Measurements from ENCODE around the gene GPRC5B.

The GPRC5B gene

GRCh38 chr16:19842426-19843157 lies 42.1 kb downstream of the GPRC5B start:
- DNase-seq, result no peak

GRCh38 chr16:19841184-19841583 lies 43.5 kb downstream of the GPRC5B start:
- no peak for DNase-seq

- DNase-seq, result no peak
These were observed 44.0 kb downstream of the GPRC5B start for GRCh38 chr16:19840524-19841110.

GRCh38 chr16:19837984-19838707 lies 46.5 kb downstream of the GPRC5B start:
- DNase-seq, result no peak

GRCh38 chr16:19837331-19837980 lies 47.2 kb downstream of the GPRC5B start:
- no peak for DNase-seq

- DNase-seq, result no peak
These were observed 48.7 kb downstream of the GPRC5B start for GRCh38 chr16:19835968-19836421.

- no peak for DNase-seq
These were observed 49.5 kb downstream of the GPRC5B start for GRCh38 chr16:19835196-19835595.

GRCh38 chr16:19833581-19833980 lies 51.1 kb downstream of the GPRC5B start:
- DNase-seq, result no peak

GRCh38 chr16:19833176-19833575 lies 51.5 kb downstream of the GPRC5B start:
- DNase-seq, result no peak

GRCh38 chr16:19831678-19832077 lies 53.0 kb downstream of the GPRC5B start:
- DNase-seq, result no peak

GRCh38 chr16:19830902-19831560 lies 53.6 kb downstream of the GPRC5B start:
- no peak for DNase-seq

- DNase-seq, result no peak
These were observed 54.6 kb downstream of the GPRC5B start for GRCh38 chr16:19829844-19830692.

- no peak for DNase-seq
These were observed 60.4 kb downstream of the GPRC5B start for GRCh38 chr16:19824216-19824615.

GRCh38 chr16:19823322-19823721 lies 61.3 kb downstream of the GPRC5B start:
- no peak for DNase-seq

GRCh38 chr16:19822533-19822932 lies 62.1 kb downstream of the GPRC5B start:
- no peak for DNase-seq

- no peak for DNase-seq
These were observed 66.8 kb downstream of the GPRC5B start for GRCh38 chr16:19817875-19818274.

- no peak for DNase-seq
These were observed 67.5 kb downstream of the GPRC5B start for GRCh38 chr16:19817122-19817521.

GRCh38 chr16:19815418-19815817 lies 69.2 kb downstream of the GPRC5B start:
- DNase-seq, result no peak

- no peak for DNase-seq
These were observed 71.7 kb downstream of the GPRC5B start for GRCh38 chr16:19812986-19813385.

- DNase-seq, result no peak
These were observed 73.6 kb downstream of the GPRC5B start for GRCh38 chr16:19810817-19811731.

GRCh38 chr16:19809693-19810092 lies 75.0 kb downstream of the GPRC5B start:
- no peak for DNase-seq

Measured in central memory CD4-positive, alpha-beta T cell (primary cell).